GM23248 (cell line): ENCODE results near the gene RHEB.

Experiments
- EZH2 ChIP-seq: fragments of 200-600 bp; sonication (generic); IDR thresholded peaks from 2 replicates; pipeline ENCODE4 v1.6.1; 2018; ENCODE audit warnings: antibody characterized with exemption, mild to moderate bottlenecking; ENCODE audit not compliant: insufficient read depth, poor library complexity, severe bottlenecking
- EZH2phosphoT487 ChIP-seq: fragments of 200-600 bp; sonication (generic); IDR thresholded peaks from 2 replicates; pipeline ENCODE4 v1.6.1; 2018; ENCODE audit warnings: antibody characterized with exemption, moderate library complexity, mild to moderate bottlenecking, low read depth; ENCODE audit not compliant: insufficient read depth

DNA sequence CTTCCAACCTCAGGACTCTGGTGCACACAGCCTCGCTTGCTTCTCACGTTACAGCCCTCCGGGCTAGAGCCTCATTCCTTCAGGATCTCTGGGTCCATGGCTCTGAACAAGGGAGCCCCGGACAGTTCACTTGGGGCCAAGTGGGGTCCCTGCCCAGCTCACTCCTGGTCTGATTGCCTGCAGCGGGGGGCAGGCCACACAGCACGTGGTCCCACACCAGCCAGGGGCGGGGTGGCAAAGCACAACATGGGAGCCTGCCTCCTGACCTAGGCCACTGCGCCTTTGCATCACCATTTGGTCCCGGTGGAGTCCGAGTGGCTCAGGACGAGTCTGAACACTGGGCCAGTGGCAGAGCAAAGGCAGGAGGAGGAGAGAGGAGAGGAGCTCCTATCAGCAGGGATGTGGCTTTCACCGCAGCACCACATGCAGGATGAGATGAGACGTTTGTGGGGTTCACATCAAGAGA, 66.3 kb downstream of the RHEB start:
- no peak for TF ChIP-seq EZH2
- TF ChIP-seq EZH2phosphoT487 = no peak
